HFF-Myc (cell line): ENCODE measurements around the gene TBC1D14.
A peak's percentile ranks its signal among the peaks of the same experiment; 100 is the strongest.

ENCODE experiments used
- DNase-seq: peaks from one replicate; pipeline ENCODE4 v3.0.0-alpha.2; 2011; ENCODE audit warnings: low read depth; ENCODE audit errors: extremely low read depth
- H3K4me3 ChIP-seq: replicated peaks from 2 replicates; pipeline ENCODE4 v1.5.1; 2011; ENCODE audit warnings: low read depth, mild to moderate bottlenecking, control low read depth, low read length
- CTCF ChIP-seq: IDR thresholded peaks from 2 replicates; pipeline ENCODE4 v1.5.1; 2012; ENCODE audit warnings: mild to moderate bottlenecking, low read depth, low read length, control low read depth; ENCODE audit errors: missing control alignments

The TBC1D14 gene

GRCh38 chr4:7019367-7019766, 109.7 kb downstream of the TBC1D14 start:
- TF ChIP-seq CTCF: no peak
- DNase-seq: no peak
- no peak overlapping the region for H3K4me3 ChIP-seq

GRCh38 chr4:7020290-7020689, 110.7 kb downstream of the TBC1D14 start:
- no peak for TF ChIP-seq CTCF
- DNase-seq: no peak
- no peak overlapping the region for H3K4me3 ChIP-seq

- H3K4me3 ChIP-seq: no peak overlapping the region
- DNase-seq: no peak
- TF ChIP-seq CTCF: no peak
These were observed 111.2 kb downstream of the TBC1D14 start for GRCh38 chr4:7020856-7021255.

- no peak for TF ChIP-seq CTCF
- no peak for DNase-seq
- H3K4me3 ChIP-seq: no peak overlapping the region
These were observed 111.7 kb downstream of the TBC1D14 start for GRCh38 chr4:7021355-7021754.

- no peak for TF ChIP-seq CTCF
- peak; percentile 33 for DNase-seq
- H3K4me3 ChIP-seq: no peak overlapping the region
These were observed 112.5 kb downstream of the TBC1D14 start for GRCh38 chr4:7021930-7022664.

GRCh38 chr4:7023486-7023885, 113.9 kb downstream of the TBC1D14 start:
- H3K4me3 ChIP-seq: no peak overlapping the region
- TF ChIP-seq CTCF: no peak
- DNase-seq: no peak

- no peak for DNase-seq
- no peak overlapping the region for H3K4me3 ChIP-seq
- no peak for TF ChIP-seq CTCF
These were observed 114.3 kb downstream of the TBC1D14 start for GRCh38 chr4:7023901-7024300.
